Sigmoid colon (tissue), 7 donors: Measurements from ENCODE around the gene CC2D1A. TPM values are rescaled to one million over a fixed set of nuclear protein-coding genes. Genes with fewer than 3 reads are reported as not detected.
A peak's percentile ranks its signal among the peaks of the same experiment; 100 is the strongest.

Source experiments
- DNase-seq: peaks from one replicate; pipeline ENCODE4 v3.0.0-alpha.2; 2019
- H3K27ac ChIP-seq, 4 donors: fragments of 200-600 bp; sonication (generic); one replicate each; pipeline ENCODE4 v1.5.1; 2016 to 2019; ENCODE audit warnings: mild to moderate bottlenecking in 1 of 4
- H3K27me3 ChIP-seq, 3 donors: fragments of 200-600 bp; sonication (generic); one replicate each; pipeline ENCODE4 v1.5.1; 2019; ENCODE audit warnings: mild to moderate bottlenecking in 1 of 3
- H3K36me3 ChIP-seq, 4 donors: fragments of 200-600 bp; sonication (generic); one replicate each; pipeline ENCODE4 v1.5.1; 2016 to 2019
- H3K4me1 ChIP-seq, 4 donors: fragments of 200-600 bp; sonication (generic); one replicate each; pipeline ENCODE4 v1.5.1; 2017 to 2019
- H3K4me3 ChIP-seq, 4 donors: fragments of 200-600 bp; sonication (generic); one replicate each; pipeline ENCODE4 v1.5.1; 2017 to 2019; ENCODE audit warnings: mild to moderate bottlenecking in 2 of 4, moderate library complexity in 1 of 4
- H3K9me3 ChIP-seq, 4 donors: fragments of 200-600 bp in 3 of 4; sonication (generic) in 3 of 4; one replicate each; pipeline versions ENCODE4 v1.5.1 to v1.6.1; 2013 to 2019
- EP300 ChIP-seq, 4 donors: sonication (generic); formaldehyde crosslinking; IDR thresholded peaks; one replicate each; pipeline ENCODE4 v1.6.1; 2017; ENCODE audit warnings: antibody characterized with exemption in 4 of 4
- POLR2A ChIP-seq, 2 donors: fragments of 450-650 bp; IDR thresholded peaks; one replicate each; pipeline ENCODE4 v1.6.1; 2016; ENCODE audit warnings: antibody characterized with exemption in 2 of 2, mild to moderate bottlenecking in 2 of 2, moderate library complexity in 2 of 2
- POLR2AphosphoS5 ChIP-seq, 4 donors: sonication (generic); formaldehyde crosslinking; IDR thresholded peaks; one replicate each; pipeline ENCODE4 v1.6.1; 2017; ENCODE audit warnings: antibody characterized with exemption in 4 of 4
- WGBS, 2 donors: extraction: QIAGEN DNeasy Blood & Tissue Kit; methylation state at CpG; one replicate each; pipeline ENCODE4 v1.1.7; 2013; 5-methylcytosine and 5-hydroxymethylcytosine counted together
- intact Hi-C: fragments of 100-400 bp; cut with DNase I; formaldehyde crosslinking; loops from one replicate; pipeline ENCODE4 v1.15.1; 2023
- polyA plus RNA-seq, 3 donors: library from polyadenylated mRNA; stranded (reverse); fragments of 200-250 nt; gene quantifications; one replicate each; pipeline ENCODE4 v1.2.3, GENCODE V29; 2013
- total RNA-seq, 4 donors: library from RNA; depleted of rRNA; stranded (reverse); fragments of >200 nt; gene quantifications; one replicate each; pipeline ENCODE4 v1.1.0, GENCODE V29; 2016
- TF ChIP-seq, protein P1 (sequence below), 4 experiments: fragments of 450-650 bp in 3 of 4; fragments of 200-600 bp in 1 of 4; IDR thresholded peaks; one replicate each; pipeline ENCODE4 v1.5.1; 2016 to 2019; ENCODE audit warnings: antibody characterized with exemption in 4 of 4, mild to moderate bottlenecking in 3 of 4, moderate library complexity in 2 of 4
- donor health status: healthy with polysubstance abuse.
- donor health status: Bipolar disorder and iron deficiency.
- donor health status: healthy.

Gene CC2D1A
- total and polyA plus RNA-seq, 7 donors = 15.0 to 88.2 (median 33.5) TPM

DNA sequence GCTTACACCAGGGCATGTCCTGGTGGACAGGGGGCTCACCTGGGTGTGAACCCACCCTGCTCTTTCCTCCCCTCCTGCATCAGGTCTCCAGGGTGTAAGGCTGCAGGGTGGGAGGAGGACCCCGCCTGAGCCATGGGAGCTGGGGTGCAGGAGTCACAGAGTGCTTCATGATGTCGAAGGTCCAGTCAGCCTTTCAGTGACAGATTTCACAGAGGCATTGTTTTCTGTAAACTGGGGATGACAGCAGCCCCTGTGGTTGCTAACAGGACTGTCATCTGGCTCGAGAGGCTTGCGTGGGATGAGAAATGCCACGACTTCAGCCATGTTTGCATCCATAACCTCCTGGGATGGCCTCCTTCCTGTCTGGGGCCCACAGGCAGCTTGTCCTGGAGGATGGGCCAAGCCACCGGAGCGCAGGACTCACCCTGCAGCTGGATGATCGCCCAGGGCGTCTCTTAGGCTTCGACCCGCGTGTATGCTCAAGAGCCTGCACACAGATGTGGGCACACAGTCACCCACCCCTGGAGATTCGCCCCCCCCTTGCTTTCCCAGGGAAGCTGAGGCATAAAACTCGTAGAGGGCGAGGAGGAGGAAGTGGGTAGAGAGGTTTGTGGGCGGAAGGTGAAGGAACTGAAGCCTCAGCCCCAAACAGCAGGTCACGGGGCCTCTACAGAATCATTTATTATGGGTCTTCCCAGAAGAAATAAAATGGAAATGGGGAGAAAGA lies 24.1 kb upstream of the CC2D1A start:
- WGBS, 2 donors = 18 to 20% methylated on average over 17 of the region's 17 CpGs

GRCh38 chr19:13882419-13882795 lies 23.6 kb upstream of the CC2D1A start:
- DNase-seq = no peak
- 72 to 74% methylated on average over 5 of the region's 5 CpGs for WGBS, 2 donors
- H3K27me3 ChIP-seq = no peaks in the 10 kb centered on the region
- TF ChIP-seq, protein P1, sequence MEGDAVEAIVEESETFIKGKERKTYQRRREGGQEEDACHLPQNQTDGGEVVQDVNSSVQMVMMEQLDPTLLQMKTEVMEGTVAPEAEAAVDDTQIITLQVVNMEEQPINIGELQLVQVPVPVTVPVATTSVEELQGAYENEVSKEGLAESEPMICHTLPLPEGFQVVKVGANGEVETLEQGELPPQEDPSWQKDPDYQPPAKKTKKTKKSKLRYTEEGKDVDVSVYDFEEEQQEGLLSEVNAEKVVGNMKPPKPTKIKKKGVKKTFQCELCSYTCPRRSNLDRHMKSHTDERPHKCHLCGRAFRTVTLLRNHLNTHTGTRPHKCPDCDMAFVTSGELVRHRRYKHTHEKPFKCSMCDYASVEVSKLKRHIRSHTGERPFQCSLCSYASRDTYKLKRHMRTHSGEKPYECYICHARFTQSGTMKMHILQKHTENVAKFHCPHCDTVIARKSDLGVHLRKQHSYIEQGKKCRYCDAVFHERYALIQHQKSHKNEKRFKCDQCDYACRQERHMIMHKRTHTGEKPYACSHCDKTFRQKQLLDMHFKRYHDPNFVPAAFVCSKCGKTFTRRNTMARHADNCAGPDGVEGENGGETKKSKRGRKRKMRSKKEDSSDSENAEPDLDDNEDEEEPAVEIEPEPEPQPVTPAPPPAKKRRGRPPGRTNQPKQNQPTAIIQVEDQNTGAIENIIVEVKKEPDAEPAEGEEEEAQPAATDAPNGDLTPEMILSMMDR (IDR thresholded peaks at IDR 0.05) = no peak
- H3K4me1 ChIP-seq = peaks cover 0 to 30% (median 18%) of the 10 kb centered on the region in 4 donors
- peak overlapping the region in 2 of 4 donors; percentile 67 to 72 for H3K27ac ChIP-seq
- H3K9me3 ChIP-seq = no peaks in the 10 kb centered on the region
- no peak overlapping the region for H3K4me3 ChIP-seq
- intact Hi-C loops = loop anchor here (5.0 kb wide), 1 partner anchor 285 kb away; no protein-coding TSS in a partner anchor
- no peaks in the 10 kb centered on the region for H3K36me3 ChIP-seq

More for the DNA sequence above, 24.1 kb upstream of the CC2D1A start:
- no peak overlapping the region for H3K4me3 ChIP-seq
- no peaks in the 10 kb centered on the region for H3K9me3 ChIP-seq
- H3K27me3 ChIP-seq = no peaks in the 10 kb centered on the region
- H3K4me1 ChIP-seq = peaks cover 0 to 30% (median 18%) of the 10 kb centered on the region in 4 donors
- H3K27ac ChIP-seq = peak overlapping the region; percentile 67 to 76 (median 72)
- intact Hi-C loops = loop anchor here (5.0 kb wide), 1 partner anchor 285 kb away; no protein-coding TSS in a partner anchor
- DNase-seq = no peak
- TF ChIP-seq EP300 (IDR thresholded peaks at IDR 0.05) = no peak
- TF ChIP-seq, protein P1 (IDR thresholded peaks at IDR 0.05) = no peak
- no peak for TF ChIP-seq POLR2AphosphoS5 (IDR thresholded peaks at IDR 0.05)
- no peak for TF ChIP-seq POLR2A (IDR thresholded peaks at IDR 0.05)
- no peaks in the 10 kb centered on the region for H3K36me3 ChIP-seq

DNA sequence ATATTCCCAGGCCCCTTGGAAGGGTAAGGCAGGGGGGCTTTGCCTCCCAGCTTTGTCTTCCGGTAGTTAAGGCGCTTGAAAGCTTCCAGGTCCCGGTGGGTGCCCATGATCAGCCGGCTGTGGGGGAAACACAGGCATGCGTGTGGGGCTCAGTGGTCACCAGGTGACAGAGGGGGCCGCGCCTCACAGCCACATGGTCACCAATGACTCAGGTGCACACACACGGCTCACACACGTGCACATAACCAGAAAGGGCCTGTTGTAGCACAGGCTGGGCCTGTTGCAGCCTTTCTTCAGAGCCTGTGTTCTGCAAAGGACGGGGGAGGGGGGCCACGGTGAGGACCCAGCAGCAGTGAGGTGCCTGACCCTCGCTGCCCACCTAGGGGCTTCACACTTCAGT lies 23.2 kb upstream of the CC2D1A start:
- Histone ChIP-seq H3K27ac (no peak overlapping the region), H3K4me1 (peaks cover 0 to 30% (median 18%) of the 10 kb centered on the region in 4 donors), H3K36me3 (no peaks in the 10 kb centered on the region), H3K4me3 (no peak overlapping the region), H3K27me3 (no peaks in the 10 kb centered on the region), H3K9me3 (no peaks in the 10 kb centered on the region)
- TF ChIP-seq POLR2A (IDR thresholded peaks at IDR 0.05) (no peak), POLR2AphosphoS5 (IDR thresholded peaks at IDR 0.05) (no peak), EP300 (IDR thresholded peaks at IDR 0.05) (no peak)
- TF ChIP-seq, protein P1 (IDR thresholded peaks at IDR 0.05) = no peak
- DNase-seq = no peak
- WGBS, 2 donors = 88 to 91% methylated on average over 12 of the region's 12 CpGs
- intact Hi-C loops = loop anchor here (5.0 kb wide), 1 partner anchor 286 kb away; no protein-coding TSS in a partner anchor

DNA sequence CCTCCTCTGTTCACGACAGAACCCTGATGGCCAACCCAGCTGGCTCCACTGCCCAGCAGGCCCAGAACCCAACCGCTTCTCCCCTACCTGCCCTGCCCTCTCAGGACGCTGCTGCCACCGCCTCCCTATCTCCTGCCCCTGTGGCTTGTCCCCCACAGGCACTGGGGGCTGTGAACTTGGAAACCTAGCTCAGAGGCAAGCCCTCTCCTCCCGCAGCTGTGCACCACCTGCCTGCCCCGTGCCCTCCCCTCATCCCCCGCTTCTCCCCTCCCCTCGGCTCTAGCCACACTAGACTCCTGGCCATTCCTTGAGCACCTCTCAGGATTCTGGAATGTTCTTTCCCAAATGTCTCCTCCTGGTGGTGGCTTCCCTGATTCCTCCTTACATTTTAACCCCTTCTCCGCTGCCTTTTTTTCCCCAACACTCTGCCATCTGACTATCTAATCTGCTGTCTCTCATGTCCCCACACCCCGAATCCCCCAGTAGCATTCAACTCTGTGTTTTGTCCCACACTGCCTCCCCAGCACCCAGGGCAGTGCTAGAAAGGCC lies 22.4 kb upstream of the CC2D1A start:
- Histone ChIP-seq H3K9me3 (no peaks in the 10 kb centered on the region), H3K27ac (no peak overlapping the region), H3K4me3 (no peak overlapping the region), H3K4me1 (peaks cover 0 to 30% (median 18%) of the 10 kb centered on the region in 4 donors), H3K36me3 (no peaks in the 10 kb centered on the region), H3K27me3 (no peaks in the 10 kb centered on the region)
- 80 to 88% methylated on average over 10 of the region's 10 CpGs for WGBS, 2 donors
- DNase-seq = no peak
- intact Hi-C loops = loop anchor here (5.0 kb wide), 1 partner anchor 286 kb away; no protein-coding TSS in a partner anchor
- TF ChIP-seq POLR2A (IDR thresholded peaks at IDR 0.05) (no peak), EP300 (IDR thresholded peaks at IDR 0.05) (no peak), POLR2AphosphoS5 (IDR thresholded peaks at IDR 0.05) (no peak)
- TF ChIP-seq, protein P1 (IDR thresholded peaks at IDR 0.05) = no peak
